Parathyroid adenoma (tissue), 2 donors: ENCODE results near the gene NUDT22.

Experiments
- H2AFZ ChIP-seq: fragments of 300-600 bp; sonication (generic); one replicate; pipeline ENCODE4 v1.7.0; 2017; ENCODE audit warnings: antibody characterized with exemption, mild to moderate bottlenecking
- H3K27ac ChIP-seq: fragments of 300-600 bp; sonication (generic); one replicate; pipeline ENCODE4 v1.7.0; 2017
- H3K27me3 ChIP-seq: fragments of 300-600 bp; sonication (generic); one replicate; pipeline ENCODE4 v1.7.0; 2017; ENCODE audit warnings: low read length; ENCODE audit not compliant: control insufficient read depth, insufficient read depth
- H3K36me3 ChIP-seq: fragments of 300-600 bp; sonication (generic); one replicate; pipeline ENCODE4 v1.7.0; 2017; ENCODE audit warnings: low read length; ENCODE audit not compliant: control insufficient read depth, insufficient read depth
- H3K4me1 ChIP-seq: fragments of 300-600 bp; sonication (generic); one replicate; pipeline ENCODE4 v1.7.0; 2017; ENCODE audit warnings: control low read depth
- H3K4me2 ChIP-seq: fragments of 300-600 bp; sonication (generic); one replicate; pipeline ENCODE4 v1.7.0; 2017; ENCODE audit warnings: low read length
- H3K4me3 ChIP-seq: fragments of 300-600 bp; sonication (generic); one replicate; pipeline ENCODE4 v1.7.0; 2017; ENCODE audit warnings: low read depth, low read length
- H3K79me2 ChIP-seq: fragments of 300-600 bp; sonication (generic); one replicate; pipeline ENCODE4 v1.7.0; 2017; ENCODE audit warnings: control low read depth
- H3K9ac ChIP-seq: fragments of 300-600 bp; sonication (generic); one replicate; pipeline ENCODE4 v1.7.0; 2017; ENCODE audit warnings: mild to moderate bottlenecking
- H3K9me3 ChIP-seq: fragments of 300-600 bp; sonication (generic); one replicate; pipeline ENCODE4 v1.7.0; 2017; ENCODE audit warnings: low read length; ENCODE audit not compliant: control insufficient read depth
- CTCF ChIP-seq: fragments of 300-600 bp; sonication (generic); IDR thresholded peaks from one replicate; pipeline ENCODE4 v1.7.0; 2017; ENCODE audit warnings: antibody characterized with exemption, mild to moderate bottlenecking
- donor health status: primary hyperparathyroidism.

NUDT22 gene

GRCh38 chr11:64216879-64217278, 9.2 kb upstream of the NUDT22 start:
- Histone ChIP-seq H2AFZ (no peak overlapping the region), H3K27ac (no peak overlapping the region), H3K9me3 (no peaks in the 10 kb centered on the region), H3K79me2 (no peaks in the 10 kb centered on the region), H3K4me1 (no peaks in the 10 kb centered on the region), H3K4me3 (no peak overlapping the region), H3K4me2 (no peak overlapping the region), H3K9ac (no peak overlapping the region), H3K36me3 (no peaks in the 10 kb centered on the region), H3K27me3 (no peaks in the 10 kb centered on the region)
- no peak for TF ChIP-seq CTCF

- H3K4me3 ChIP-seq = no peak overlapping the region
- no peaks in the 10 kb centered on the region for H3K36me3 ChIP-seq
- no peak overlapping the region for H3K9ac ChIP-seq
- H3K4me1 ChIP-seq = no peaks in the 10 kb centered on the region
- no peaks in the 10 kb centered on the region for H3K9me3 ChIP-seq
- no peak overlapping the region for H3K27ac ChIP-seq
- H3K79me2 ChIP-seq = no peaks in the 10 kb centered on the region
- H2AFZ ChIP-seq = no peak overlapping the region
- TF ChIP-seq CTCF = no peak
- H3K4me2 ChIP-seq = no peak overlapping the region
- H3K27me3 ChIP-seq = no peaks in the 10 kb centered on the region
Measured at GRCh38 chr11:64218628-64219353, 7.3 kb upstream of the NUDT22 start.

GRCh38 chr11:64219354-64219684, 6.8 kb upstream of the NUDT22 start:
- Histone ChIP-seq H3K4me1 (no peaks in the 10 kb centered on the region), H3K79me2 (no peaks in the 10 kb centered on the region), H3K36me3 (no peaks in the 10 kb centered on the region), H3K4me2 (no peak overlapping the region), H3K9me3 (no peaks in the 10 kb centered on the region), H3K9ac (no peak overlapping the region), H3K27me3 (no peaks in the 10 kb centered on the region), H3K4me3 (no peak overlapping the region), H3K27ac (no peak overlapping the region), H2AFZ (no peak overlapping the region)
- TF ChIP-seq CTCF = no peak

GRCh38 chr11:64219755-64220154, 6.3 kb upstream of the NUDT22 start:
- H3K4me3 ChIP-seq = no peak overlapping the region
- H3K4me2 ChIP-seq = no peak overlapping the region
- H2AFZ ChIP-seq = no peak overlapping the region
- H3K9me3 ChIP-seq = no peaks in the 10 kb centered on the region
- no peak overlapping the region for H3K9ac ChIP-seq
- H3K36me3 ChIP-seq = no peaks in the 10 kb centered on the region
- no peaks in the 10 kb centered on the region for H3K27me3 ChIP-seq
- H3K27ac ChIP-seq = no peak overlapping the region
- no peaks in the 10 kb centered on the region for H3K4me1 ChIP-seq
- no peak for TF ChIP-seq CTCF
- no peaks in the 10 kb centered on the region for H3K79me2 ChIP-seq

- Histone ChIP-seq H3K4me1 (no peaks in the 10 kb centered on the region), H3K9me3 (no peaks in the 10 kb centered on the region), H3K9ac (no peak overlapping the region), H3K36me3 (no peaks in the 10 kb centered on the region), H2AFZ (no peak overlapping the region), H3K27me3 (no peaks in the 10 kb centered on the region), H3K27ac (no peak overlapping the region), H3K79me2 (no peaks in the 10 kb centered on the region), H3K4me2 (no peak overlapping the region), H3K4me3 (no peak overlapping the region)
- TF ChIP-seq CTCF = no peak
Measured at GRCh38 chr11:64220271-64220670, 5.8 kb upstream of the NUDT22 start.
